ENCODE measurements around the gene AMOTL2. TPM values are rescaled to one million over a fixed set of nuclear protein-coding genes. Genes with fewer than 3 reads are reported as not detected.

AMOTL2 gene
- total RNA-seq, 1 experiment from 2014 or later = 197 TPM

DNA sequence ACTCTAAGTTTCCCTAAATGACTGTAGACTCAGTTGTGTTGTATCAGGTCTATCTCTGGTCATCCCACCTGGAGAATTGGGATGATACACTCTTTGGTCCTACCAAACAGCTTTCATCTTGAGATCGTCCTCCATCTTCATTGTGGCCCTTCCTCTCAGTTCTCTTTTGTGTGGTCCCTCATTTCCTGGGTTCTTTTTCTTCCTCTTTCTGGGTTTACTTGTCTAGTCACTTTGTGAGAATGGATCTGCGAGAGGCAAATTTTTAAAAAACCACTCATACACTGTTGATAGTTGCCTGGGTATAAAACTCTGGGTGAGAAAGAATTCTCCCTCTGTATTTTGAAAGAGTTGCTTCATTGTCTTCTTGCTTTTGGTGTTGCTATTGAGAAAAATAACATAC lies 6.0 kb upstream of the AMOTL2 start:
- no peak for DNase-seq (ENCODE audit: low read depth)

DNA sequence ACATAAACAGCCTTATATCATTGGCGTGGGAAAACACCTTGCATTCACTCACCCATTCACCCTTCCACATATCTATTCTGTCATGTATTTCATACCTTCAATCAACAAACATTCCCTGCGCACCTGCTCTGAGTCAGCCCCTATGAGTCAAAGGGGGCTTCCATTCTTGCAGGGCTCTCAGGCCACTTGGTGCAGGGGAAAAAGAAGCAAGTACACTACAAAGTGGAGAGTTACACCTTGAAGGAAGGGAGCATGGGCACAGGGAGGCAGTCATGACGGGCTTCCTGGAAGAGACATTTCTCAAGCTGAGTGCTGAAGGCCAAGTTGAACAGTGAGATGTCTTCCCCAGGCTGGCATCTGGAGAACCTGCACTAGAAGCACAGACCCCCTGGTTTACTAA lies 4.6 kb upstream of the AMOTL2 start:
- DNase-seq (ENCODE audit: low read depth) = no peak

DNA sequence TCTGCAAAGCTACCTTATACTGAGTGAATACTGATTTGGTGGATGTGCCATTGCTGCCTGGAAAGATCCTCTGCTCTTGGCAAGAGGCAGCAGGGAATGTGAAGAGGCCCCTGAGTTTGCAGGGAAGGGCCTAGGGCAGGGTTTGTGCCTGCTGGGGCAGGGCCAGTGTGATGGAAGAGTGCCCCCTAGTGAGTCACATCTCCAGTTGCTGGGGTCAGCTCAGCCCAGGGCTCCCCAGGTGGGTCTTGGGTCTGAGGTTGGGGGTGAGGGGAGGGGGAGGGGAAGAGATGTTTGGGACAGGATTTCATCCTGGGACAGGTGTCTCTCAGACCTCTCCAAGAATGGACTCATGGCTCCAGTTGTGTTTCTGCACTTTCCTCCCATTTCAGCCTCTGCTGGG lies 4.1 kb upstream of the AMOTL2 start:
- DNase-seq (ENCODE audit: low read depth) = no peak

DNA sequence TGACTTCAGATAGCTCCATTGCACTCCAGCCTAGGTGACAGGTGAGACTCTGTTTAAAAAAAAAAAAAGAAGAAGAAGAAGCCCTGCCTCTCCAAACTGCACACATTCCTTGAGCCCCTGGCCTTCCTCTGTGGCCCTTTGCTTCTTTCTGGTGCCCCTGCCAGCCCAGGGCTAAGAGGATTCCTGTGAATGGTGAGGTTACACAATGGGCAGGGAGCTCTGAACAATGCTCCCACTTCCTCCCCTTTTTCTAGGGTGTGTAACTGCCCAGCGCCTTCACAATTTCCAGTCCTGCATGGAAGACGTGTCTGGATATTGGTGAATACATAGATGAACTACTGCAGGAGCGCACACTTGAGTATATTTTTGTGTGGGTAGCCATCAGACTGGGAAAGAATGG lies 3.6 kb upstream of the AMOTL2 start:
- DNase-seq (ENCODE audit: low read depth) = no peak

DNA sequence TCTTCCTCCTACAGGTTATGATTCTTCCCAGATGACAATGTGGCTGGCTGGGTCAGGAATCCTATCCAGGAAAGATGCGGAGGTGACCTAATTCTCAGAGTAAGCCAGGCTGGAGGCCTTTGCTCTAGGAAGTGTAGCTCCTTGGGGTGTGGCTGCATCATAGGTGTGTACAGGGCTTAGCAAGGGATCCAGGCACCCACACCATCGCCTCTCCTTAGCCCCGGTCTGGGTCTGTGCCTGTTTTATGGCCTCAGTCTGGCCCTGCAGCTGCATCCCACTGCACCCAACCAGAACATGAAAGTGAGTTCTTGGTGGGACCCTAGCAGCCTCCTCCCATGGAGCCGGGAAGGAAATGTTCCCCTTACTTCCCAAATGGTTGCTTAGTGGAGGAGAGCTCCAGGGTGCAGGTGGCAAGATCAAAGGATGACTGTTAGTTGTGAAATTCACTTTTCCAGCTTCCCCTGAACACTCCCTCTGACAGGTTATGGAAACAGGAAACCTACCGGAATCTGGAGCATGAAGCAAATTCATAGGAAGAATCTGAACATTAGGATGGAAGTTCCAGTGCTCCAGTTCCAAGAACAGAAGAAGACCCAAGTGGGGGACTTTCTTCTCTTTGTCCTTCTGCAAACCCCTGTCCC lies 2.7 kb upstream of the AMOTL2 start:
- DNase-seq (ENCODE audit: low read depth) = no peak

- DNase-seq (ENCODE audit: low read depth) = no peak
Observed at GRCh38 chr3:134376385-134376765, 2.1 kb upstream of the AMOTL2 start.

DNA sequence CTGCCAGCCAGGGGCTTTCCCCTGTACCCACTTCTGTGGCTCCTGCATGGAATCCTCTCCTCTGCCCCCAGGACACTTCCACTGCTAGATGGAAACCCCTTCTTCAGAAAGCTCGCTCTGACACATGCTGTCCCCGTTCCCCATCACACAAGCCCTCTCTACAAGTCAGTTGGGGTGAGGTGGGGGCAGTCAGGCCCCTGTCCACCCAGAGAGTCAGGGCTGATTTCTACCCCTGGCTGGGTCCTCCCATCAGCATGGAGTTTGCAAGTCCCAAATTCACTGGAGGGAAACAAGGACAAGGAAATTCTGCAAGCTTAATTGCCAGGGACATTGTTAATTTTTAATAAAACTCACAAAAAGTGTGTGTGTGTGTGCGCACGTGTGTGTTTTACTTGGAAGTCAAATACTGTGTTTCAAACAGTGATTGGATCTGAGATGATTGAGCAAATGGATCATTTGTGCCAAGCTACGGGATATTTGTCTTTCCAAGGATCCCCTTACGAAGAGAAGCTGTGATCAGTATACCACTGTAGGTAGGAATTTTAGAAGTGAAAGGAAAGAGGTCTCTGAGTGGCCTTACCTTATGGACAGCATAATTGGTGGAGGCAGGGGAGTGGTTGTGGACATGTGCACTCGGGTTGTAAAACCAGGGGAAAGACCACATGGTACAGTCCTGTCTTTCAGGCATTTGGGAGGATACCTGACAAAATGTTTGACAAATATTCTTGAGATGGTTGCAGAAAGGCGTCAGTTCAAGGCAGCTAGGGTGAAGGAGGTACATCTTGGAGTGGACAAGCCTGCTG lies 1.5 kb upstream of the AMOTL2 start:
- no peak for DNase-seq (ENCODE audit: low read depth)

DNA sequence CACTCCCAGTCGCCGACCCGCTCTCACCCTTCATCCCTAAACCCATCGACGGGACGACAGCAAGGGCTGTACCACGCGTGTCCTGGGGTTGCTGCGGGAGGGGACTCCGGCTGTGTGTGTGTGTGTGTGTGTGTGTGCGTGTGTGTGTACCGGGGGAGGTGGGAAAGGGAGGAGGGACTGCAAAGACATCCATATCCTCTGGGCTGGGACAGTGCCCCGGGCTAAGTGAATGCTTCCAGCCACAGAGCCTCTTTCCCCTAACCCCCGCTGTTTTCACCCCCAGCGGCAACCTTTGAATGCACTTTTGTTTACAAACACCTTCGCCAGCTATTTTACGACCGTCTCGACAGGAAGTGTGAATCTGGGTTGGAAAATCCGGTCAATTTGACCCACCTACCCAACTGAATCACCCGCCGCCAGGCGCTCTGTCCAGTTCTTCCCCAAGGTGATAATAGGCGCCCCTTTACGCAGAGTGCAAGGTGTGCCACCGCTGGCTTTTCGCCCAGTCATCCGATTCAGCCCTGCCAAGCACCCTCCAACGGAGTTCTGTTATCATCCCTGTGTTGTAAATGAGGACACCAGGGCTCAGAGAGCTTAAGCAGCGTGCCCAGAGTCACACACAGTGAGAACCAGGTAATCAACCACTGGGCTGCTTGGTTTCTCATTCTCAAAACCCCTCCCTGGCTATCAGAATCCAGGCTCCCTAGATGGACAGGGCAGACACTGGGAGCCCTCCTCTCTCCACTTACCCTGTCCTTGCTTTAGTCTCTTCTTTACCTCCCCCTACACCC lies 739 bp upstream of the AMOTL2 start:
- peak; percentile 87 for DNase-seq (ENCODE audit: low read depth)

DNA sequence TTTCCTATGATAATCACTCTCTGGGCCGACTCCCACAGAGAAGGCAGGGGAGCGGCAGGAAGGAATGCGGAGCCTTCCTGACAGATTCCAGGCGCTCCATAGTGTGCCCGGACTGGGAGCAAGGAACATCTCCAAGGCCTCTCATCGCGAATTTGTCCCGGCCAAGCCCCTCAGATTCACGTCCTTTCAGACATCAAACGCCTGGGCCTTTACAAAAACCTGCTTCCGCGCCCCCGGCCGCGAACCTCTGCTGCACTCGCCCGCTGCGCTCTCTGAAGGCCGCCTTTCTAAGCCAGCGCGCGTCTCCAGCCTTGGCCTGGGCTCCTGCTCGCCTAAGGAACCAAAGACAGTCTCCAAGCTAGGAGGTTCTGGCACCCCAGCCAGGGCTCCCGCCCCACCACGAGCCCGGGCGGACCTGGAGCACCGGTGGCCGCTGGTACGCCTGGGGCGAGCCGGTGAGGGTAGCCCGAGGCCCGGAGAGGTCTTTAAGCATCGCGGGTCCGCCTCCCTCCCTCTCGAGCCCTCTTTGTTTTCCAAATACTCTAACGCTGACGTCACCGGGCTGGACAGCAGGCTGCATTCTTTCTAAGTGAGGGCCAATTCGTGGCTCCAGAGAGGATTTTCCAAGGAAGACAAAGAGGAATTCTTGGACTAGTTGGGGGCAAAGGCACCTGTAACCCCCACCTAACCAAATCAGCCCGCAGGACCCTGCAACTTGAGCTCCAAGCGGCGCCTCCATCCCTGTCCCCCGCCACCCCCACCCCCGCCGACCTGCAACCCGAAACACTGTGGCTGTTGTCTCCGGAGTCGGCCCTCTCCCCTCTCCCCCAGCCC lies 759 bp downstream of the AMOTL2 start:
- peak; percentile 84 for DNase-seq (ENCODE audit: low read depth)

DNA sequence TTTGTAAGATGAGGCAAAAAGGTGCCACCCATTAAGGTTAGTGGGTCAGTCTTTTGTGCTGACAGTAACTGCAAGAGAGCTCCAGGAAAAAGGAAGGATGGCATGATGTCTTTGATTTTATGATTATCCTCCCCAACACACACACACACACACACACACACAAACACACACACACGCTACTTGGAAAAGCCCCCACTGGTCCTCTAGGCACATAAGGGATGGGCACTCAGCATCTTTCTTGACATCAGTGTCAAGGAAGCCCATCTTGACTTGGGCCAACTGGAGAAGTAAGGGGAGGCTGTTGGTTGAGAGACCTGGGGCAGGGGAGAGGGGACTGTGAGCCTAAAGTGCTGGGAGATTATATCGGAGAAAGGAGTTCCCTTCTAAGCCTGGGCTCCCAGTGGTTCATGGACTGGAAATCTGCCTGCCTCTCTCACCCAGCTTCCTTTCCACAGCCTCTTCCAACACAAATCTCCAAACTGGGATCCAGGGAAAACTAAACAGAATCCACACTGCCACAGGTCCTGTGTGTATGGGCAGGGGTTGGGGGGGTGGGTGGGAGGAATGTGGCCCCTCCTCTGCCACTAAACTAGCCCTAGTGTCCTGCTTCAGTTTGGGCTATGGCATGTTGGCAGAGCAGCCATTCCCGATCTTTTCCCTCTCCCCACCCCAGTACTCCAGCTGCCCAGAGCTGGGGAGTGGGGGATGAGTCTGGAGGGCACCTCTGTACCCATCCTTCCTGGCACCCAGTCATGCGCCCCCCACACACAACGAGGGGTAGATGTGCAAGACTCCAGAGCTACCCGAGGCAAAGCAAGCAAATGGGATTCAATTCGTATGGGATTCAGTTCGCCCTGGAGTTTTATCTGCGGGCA lies 1.6 kb downstream of the AMOTL2 start:
- DNase-seq (ENCODE audit: low read depth) = peak; percentile 46

DNA sequence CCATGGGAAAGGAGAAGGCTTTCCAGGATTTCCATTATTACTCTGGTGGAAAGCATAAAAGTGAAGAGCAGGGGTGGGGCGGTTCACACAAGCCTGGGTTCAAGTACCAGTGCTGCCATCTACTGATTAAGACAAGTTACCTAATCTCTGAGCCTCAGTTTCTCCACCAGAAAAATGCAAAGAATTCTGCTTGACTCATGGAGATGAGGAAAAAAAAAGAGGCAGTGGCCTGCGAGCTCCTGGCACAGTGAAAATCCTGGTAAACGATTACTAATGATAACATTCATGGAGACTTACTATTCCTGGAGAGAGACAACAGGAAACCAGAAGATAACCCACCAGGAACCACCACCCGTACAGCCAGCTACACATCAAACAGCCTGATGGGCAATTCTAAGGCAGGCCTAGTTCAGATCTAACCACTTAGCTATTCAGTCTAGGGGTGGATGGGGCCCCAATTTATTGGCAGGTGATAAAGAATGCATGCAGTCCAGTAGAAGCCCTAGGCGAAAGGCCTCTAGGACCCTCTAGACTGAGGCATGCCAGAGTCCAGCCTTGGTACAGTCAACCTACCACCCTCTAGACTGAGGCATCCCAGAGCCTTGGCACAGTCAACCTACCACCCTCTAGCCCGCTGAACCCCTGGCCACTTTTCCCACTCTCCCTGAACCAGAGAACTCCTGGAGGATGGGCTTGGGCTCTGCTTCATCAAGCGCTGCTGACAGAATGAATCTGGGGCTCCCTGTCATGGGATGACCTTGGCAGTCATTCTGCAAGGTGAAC lies 2.5 kb downstream of the AMOTL2 start:
- peak; percentile 61 for DNase-seq (ENCODE audit: low read depth)

DNA sequence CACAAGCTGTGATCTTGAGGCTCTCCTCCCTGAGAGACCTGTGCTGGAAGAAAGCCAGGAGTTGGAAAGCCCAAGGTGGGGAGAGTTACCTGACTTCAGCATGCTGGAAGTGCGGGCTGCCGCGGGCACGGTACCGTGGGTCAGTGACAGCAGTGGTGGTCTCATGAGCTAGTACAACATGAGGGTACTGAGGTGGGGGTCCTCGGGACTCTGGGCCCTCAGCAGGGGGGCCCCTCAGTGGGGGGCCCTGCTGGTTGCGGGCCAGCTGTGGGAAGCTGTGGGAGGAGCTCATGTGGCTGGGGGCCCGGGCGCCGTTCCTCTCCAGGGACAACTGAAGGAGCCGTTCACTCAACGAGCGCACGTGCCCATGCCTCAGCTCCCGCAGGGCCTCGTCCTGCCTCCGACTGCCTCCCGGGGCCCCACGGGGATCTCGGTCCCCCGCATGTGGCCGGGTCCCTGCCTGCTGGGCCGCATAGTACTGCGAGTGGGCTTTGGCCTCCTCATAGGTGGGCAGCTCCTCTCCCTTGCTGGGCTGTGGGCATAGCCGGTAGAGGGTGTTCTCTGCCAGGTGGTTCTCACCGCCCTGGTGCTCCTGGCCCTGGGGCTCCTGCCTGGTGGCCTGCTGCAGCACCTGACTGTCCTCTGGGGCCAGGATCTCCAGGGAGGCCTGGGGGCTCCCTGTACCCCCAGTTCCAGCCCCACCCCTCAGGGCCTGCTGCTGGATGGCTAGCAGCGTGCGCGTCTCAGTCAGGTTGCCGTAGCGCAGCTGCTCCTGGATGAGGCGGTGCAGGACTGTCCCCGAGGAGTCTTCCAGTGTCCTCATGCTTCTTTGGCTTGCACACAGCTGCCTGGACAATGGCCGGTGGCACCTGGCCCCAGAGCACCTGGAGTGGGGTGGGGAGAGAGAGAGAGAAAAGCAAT lies 3.4 kb downstream of the AMOTL2 start:
- no peak for DNase-seq (ENCODE audit: low read depth)

DNA sequence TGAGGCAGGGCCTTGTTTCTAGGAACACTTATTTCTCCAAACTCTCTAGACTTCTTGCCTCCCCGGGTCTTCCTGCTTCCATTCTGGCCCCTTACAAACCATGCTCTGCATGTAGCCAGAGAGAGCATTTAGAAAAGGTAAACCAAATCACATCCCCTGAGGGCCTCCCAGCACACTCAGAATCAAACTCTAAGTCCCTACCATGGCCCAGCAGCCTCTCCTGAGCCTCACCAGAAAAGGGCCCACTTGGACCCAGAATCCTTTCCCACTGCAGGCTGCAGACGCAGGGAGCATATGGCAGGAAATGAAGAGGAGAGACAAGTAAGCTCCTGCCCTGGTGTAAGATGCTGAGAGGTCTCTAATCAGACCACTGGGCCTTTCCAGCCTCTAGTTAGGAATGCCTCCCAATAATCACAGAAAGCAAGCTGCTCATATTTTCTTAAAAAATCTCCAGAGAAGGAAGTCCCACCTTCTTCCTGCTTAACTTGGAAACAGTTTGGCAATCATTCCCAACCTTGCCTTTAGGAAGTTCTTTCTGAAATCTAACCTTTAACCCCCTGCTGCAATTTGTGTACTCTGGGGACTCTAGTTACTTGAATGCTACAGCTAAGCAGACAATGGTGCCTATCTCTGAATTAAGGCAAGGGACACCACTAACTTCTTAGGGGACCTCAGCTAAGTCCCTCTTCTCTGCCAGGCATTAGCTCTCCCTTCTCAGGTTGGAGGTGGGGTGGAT lies 4.2 kb downstream of the AMOTL2 start:
- no peak for DNase-seq (ENCODE audit: low read depth)

- peak; percentile 79 for DNase-seq (ENCODE audit: low read depth)
Observed at GRCh38 chr3:134369231-134369741, 5.0 kb downstream of the AMOTL2 start.

GRCh38 chr3:134368751-134369105 lies 5.5 kb downstream of the AMOTL2 start:
- DNase-seq (ENCODE audit: low read depth) = no peak

DNA sequence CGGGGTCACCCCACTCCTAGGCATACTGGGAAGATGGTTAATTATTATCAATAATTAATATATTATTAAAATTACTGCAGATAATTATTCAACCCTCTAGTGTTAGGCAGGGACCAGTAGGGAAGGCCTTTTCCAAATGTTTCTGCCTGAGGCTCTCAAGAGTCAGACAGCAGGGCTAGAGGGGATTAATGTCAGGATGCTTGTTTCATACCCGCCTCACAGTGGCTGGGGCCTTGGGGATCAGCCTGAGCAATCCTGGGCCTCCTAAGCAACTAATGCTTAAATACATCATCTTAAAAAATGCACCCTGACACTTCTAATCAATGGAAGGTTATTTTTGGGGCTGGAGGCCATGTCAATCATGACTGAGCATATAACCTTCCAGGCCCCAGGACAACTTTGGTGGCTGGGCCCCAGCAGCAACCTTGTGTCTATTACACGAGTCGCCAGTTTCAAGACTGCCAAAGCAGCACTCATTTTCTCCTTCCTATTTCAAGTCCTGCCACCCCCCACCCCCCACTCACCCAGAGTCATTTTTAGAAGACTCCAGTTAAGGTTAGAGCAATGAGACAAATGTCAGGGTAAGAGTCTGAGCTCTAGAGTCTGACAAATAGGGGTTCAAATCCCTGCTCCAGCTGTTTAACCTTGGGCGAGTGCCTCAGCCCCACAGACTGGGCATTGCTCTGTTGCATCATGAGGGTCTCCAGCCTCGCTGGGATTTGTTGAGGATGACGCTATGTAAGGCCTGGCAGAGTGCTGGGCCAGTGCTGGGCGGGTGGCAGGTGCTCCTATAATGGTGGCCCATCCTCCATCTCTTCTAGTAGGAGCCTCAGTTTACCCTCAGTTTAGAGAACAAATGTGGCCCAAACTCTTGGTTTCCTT lies 6.1 kb downstream of the AMOTL2 start:
- no peak for DNase-seq (ENCODE audit: low read depth)
